GDM1 (cell line): ENCODE measurements around the gene GPRC5C.

ENCODE experiments used
- DNase-seq: peaks from one replicate; lab custom pipeline; 2025; lab: John Stamatoyannopoulos, UW

The GPRC5C gene

DNA sequence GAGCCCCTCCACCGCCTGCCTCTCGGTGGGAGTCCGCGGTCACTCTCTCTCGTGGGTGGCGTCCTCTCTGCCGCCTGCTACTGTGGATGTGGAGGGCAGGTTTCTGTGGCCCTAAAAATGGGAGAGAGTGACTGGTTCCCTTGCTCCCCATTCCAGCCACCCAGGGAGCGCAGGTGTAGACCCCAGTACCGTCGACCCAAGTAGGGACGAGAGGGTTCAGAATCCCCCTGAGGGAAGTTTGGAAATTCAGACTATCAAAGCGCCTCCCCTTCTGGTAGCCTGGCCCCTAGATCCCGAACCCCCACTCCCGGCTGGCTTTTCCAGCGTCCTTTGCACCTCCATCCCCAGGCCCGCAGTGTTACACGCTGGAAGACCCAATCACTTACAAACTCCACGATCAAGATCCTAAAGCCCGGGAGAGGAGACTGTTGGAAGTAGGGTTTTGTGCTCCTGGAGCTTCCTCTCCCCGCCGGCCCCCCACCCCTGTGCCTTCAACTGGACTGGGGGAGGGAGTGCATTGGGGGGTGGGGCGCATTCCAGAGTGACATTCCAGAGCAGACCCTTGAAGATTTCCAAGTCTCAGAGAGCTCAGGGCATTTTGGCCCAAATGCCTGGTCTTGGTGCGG is 991 bp downstream of the GPRC5C start:
- DNase-seq, result no peak

DNA sequence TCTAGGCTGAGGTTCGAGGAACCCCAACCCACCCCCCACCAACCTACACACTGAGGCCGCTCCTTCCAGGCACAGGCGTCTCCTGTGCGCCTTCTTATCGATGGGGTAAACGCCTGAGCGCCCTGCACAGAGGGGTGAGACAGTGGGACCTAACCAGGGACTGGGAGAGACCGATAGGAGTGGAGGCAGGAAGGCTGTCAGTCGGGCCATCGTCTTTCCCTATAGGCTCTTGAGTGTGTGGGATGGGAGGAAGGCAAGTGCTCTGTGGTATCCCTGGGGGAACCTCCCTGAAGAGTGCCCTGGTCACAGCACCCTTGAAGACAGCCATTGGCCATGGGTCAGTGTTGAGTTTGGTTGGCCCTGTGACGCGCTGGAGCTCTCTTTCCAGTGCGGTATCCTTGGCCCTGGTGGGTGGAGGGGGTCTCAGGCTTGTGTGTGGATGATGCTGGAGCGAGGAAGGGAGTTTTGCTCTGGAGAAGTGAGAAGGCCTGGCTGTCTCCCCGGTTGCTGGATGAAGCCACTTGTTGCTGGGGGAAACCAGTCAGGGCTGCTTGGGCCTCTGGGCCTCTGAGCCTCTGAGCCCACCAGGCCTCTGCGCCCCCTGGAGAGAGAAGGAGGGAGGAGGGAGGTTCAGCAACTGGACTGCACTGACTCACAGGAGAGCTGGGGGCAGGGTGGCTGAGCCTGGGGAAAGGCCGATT is 1.7 kb downstream of the GPRC5C start:
- DNase-seq, result no peak

DNA sequence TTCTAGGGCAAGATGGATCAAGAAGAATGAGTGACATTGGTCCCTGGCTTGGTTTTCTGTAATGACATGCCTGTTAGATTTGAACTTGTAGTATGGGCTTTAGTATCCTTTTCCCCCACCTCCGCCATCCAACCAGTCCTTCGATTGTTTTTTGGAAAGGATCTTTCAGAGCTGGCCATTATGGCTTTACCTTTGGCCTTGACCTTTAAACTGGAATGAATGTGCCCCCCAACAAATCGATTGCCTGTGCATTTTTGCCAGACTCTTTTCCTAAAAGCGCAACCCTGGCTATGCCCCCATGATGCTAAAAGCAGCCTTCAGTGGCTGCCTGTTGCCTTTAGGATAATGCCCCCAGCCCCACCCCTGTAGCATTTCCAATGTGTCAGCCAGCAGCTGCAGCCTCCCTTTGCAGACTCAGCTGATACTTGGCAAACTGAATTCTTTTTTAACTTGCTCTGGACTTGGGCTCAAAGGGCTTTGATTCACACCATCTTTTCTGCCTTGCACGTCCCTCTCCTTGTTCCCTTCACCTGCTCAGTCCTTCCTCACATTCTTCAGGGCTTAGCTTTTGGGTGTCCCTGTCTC is 4.0 kb downstream of the GPRC5C start:
- no peak for DNase-seq

DNA sequence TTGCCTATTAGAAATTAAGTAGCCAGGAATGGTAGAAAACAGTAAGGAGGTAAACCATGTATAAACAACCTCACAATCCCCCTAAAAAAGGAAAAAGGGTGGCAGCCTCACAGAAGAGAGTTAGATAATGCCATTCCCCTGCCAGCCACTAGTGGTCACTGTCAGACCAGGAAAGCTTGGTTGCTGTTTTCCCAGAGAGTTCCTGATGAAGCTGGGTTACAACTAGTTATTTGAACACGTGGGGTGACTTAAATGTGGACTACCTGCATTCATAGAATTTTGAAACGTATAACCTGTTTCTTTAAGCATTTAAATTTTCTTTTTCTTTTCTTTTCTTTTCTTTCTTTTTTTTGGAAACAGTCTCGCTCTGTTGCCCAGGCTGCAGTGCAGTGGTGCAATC is 5.8 kb downstream of the GPRC5C start:
- DNase-seq, result no peak

DNA sequence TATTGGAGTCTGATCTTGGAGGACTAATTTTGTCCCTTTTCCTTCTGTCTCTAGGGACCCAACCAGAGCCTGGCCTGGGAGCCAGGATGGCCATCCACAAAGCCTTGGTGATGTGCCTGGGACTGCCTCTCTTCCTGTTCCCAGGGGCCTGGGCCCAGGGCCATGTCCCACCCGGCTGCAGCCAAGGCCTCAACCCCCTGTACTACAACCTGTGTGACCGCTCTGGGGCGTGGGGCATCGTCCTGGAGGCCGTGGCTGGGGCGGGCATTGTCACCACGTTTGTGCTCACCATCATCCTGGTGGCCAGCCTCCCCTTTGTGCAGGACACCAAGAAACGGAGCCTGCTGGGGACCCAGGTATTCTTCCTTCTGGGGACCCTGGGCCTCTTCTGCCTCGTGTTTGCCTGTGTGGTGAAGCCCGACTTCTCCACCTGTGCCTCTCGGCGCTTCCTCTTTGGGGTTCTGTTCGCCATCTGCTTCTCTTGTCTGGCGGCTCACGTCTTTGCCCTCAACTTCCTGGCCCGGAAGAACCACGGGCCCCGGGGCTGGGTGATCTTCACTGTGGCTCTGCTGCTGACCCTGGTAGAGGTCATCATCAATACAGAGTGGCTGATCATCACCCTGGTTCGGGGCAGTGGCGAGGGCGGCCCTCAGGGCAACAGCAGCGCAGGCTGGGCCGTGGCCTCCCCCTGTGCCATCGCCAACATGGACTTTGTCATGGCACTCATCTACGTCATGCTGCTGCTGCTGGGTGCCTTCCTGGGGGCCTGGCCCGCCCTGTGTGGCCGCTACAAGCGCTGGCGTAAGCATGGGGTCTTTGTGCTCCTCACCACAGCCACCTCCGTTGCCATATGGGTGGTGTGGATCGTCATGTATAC is 8.0 kb downstream of the GPRC5C start:
- no peak for DNase-seq

DNA sequence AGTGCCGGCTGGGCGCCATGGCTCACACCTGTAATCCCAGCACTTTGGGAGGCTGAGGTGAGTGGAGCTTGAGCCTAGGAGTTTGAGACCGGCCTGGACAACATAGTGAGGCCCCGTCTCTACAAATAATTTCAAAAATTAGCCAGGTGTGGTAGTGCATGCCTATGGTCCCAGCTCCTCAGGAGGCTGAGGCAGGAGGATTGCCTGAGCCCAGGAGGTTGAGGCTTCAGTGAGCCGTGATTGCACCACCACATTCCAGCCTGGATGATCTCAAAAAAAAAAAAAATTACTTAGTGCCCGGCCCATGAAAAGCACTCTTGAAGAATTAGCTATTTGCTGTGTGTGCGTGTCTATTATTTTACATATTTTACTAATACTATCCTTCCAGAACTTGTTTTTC is 9.6 kb downstream of the GPRC5C start:
- no peak for DNase-seq

DNA sequence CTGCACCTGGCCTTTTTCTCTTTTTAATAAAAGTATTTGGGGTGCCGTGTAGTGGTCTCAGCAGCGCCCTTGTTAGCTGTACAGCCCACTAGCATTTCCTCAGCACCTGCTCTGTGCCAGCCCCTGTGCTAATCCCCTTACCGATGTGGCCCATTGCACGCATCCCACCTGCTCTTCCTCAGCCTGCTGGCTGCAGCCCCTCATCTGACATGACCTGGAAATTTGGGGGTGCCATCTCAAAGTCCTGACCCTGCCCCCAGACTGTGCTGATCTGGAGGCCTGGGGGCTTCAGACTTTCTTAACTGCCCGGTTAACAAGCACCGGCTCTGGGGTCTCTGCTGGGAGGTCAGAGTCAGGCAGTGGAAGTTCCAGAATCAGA is 10.4 kb downstream of the GPRC5C start:
- DNase-seq, result no peak

DNA sequence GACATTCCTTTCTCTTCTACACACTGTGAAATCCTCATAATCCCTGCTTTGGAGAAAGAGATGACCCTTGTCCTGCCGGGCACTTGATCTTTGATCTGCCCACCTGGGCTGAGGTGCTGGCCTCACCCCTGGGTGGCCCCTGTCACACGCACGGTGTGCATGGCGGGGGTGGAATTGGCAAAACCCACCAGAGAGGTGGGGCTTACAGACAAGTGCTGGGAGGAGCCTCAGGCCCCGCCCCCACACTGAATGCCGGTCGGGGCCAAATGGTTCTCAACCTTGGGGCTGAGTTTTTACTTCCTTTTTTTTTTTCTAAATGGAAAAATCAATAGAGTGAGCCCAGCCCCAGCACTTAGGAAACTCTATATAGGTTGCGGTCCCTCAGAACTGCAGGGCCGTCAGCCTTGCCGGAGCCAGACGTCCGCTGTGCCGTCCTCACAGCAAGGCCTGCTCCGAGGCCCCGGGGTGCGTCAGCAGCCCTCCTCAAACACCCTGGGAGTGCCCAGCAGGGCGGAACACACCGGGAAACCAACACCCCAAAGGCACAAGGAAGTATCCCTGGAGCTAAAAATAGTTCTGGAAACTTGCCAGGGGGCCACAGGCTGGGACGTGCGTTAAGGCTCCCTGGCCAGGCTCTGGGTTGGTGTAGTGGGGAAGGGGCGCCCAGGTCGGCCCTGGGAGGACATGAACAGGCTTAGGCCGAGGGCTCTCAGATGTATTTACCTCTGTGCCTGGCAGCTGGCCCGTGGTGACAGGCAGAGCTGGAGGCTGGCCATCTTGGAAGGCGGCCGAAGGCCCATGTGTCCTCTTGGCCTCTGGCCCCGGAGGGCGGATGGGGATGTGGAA is 11.0 kb downstream of the GPRC5C start:
- DNase-seq, result peak; percentile 57

DNA sequence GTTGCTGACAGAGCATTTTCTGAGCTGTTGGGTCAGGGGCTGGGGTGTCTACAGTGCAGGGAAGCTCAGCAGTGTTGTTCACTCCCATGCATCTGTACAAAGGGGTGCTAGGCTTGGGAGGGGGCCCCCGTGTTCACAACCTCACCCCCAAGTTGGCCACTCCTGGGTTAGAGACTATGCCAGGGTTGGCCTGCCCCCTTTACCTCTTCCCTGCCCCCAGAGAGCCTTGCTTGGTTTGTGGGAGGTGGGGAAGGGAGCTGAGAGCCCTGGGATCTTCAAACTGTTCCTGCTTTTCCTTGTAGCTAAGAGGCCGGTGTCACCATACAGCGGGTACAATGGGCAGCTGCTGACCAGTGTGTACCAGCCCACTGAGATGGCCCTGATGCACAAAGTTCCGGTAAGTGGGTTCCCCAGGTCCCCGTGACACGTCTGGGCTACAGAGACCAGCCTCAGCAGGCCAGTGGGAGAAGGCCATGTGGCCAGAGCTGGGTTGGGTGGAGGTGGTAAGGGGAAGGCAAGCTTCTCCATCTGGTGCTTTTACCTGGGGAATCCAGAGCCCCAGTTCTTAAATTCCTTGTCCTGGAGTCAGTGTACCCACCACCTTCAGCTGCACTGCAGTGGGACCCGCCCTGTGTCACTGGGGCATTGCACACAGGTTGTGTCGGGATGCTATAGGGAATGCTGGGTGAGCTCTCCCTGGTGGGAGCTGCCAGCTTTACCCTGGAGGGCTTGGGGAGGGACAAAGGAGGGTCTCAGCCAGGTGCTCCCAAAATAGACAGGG is 11.8 kb downstream of the GPRC5C start:
- no peak for DNase-seq

DNA sequence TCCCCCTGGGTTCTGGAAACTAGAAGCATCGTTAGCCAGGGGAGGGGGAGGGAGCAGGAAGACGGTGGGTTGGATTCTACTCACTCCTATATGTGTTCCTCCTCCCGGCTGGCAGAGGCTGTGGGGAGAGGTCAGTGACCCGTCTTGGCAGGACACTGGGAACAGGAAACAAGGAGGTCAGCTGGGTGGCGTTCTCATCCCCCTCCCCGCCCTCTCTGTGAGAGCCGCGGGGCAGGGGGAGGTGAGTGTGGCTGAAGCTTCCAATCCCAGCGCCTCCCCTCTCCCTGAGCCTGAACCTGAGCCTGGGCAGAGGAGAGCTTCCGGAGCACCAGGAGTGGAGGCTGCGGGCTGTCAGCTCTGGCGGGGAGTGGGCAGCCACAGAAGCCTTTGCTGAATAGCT is 12.5 kb downstream of the GPRC5C start:
- DNase-seq, result no peak

DNA sequence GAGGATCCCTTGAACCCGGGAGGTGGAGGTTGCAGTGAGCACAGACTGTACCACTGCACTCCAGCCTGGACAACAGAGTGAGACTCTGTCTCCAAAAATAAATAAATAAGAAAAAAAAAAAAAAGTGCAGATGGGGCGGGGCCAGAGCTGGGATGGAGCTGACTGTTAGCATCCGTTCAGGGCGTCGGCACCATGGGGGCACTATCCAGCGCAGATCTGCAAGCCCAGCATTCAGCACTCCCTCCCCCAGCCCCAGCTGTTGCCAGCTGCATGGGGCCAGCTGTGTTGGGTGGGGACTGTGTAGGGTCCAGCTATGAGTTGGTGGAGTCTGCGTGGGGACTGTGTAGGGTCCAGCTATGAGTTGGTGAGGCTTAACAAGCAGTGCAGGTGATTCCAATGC is 13.3 kb downstream of the GPRC5C start:
- DNase-seq, result no peak

DNA sequence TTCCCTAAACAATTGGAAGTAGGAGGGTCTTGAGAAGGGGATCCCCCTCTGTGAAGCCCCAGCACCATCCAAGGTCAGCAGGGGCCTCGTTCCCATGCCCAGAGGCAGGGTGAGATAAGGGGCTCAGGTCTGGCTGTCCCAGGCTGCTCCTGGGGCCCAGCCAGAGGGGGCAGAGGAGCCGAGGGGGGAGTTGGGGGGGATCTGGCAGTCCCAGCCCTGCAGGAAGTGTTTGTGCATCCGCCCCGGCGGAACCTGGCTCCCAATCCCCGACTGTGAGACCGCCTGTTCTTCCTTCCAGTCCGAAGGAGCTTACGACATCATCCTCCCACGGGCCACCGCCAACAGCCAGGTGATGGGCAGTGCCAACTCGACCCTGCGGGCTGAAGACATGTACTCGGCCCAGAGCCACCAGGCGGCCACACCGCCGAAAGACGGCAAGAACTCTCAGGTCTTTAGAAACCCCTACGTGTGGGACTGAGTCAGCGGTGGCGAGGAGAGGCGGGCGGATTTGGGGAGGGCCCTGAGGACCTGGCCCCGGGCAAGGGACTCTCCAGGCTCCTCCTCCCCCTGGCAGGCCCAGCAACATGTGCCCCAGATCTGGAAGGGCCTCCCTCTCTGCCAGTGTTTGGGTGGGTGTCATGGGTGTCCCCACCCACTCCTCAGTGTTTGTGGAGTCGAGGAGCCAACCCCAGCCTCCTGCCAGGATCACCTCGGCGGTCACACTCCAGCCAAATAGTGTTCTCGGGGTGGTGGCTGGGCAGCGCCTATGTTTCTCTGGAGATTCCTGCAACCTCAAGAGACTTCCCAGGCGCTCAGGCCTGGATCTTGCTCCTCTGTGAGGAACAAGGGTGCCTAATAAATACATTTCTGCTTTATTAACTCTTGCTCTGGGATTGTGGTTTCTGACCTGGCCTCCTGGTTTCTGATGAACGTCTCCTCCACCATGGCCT is 14.9 kb downstream of the GPRC5C start:
- no peak for DNase-seq

DNA sequence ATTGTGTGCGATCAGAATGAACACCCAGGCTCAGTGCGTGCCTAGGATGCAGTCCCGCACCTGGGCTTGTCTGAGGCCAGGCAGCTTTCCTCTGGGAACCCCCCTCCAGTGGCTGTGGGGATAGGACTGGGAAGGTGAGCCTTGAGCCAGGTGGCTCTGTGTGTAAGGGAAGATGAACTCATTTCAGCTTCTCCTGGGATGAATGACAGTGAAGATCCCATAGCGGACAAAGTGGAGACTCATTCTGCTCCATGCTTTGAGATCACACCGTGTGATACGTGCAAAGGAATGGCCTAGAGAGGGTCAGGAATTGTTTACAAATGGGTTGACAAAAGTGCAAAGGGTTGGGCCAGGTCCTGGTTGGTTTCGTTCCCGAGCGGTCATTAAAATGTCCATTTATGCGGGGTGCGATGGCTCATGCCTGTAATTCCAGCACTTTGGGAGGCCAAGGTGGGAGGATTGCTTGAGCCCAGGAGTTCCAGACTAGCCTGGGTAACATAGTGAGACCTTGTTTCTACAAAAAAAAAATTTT is 15.8 kb downstream of the GPRC5C start:
- no peak for DNase-seq

DNA sequence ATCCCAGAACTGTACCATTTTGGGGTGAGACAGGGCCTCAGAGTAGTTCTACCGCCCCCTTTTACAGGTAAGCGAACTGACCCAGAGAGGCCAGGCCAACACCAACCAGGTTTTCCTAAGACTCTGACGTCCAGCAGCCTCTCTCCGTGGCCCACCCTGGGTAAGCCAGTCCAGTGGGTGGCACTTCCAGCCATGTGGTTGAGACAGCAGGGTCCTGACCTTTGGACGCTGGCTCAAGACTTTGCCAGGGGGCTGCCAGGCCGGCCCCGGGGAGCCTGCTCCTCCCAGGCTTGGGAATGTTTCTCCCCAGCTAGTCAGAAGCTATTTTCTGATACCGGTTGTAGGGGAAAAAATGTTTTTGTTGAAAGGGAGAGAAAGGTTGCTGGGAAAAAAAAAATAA is 16.9 kb downstream of the GPRC5C start:
- no peak for DNase-seq

DNA sequence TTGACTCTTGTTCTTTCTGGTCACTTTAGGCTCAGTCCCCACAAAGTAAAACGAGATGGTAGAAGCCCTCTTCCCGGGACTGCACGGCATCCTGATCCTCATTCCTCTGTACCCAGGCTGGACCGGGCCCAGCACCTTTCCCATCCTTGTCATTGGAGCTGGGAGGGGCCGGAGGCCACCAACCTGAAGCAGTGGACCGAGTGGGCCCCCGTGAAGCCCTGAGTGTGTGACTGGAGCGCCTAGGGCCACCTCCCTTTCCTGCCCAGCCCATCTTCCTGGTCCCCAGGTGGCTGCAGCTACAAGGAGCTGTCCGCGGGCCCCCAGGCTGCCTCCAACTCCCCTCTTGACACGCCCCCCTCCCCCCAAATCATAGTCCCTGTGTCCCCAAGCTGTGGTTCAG is 17.4 kb downstream of the GPRC5C start:
- no peak for DNase-seq

DNA sequence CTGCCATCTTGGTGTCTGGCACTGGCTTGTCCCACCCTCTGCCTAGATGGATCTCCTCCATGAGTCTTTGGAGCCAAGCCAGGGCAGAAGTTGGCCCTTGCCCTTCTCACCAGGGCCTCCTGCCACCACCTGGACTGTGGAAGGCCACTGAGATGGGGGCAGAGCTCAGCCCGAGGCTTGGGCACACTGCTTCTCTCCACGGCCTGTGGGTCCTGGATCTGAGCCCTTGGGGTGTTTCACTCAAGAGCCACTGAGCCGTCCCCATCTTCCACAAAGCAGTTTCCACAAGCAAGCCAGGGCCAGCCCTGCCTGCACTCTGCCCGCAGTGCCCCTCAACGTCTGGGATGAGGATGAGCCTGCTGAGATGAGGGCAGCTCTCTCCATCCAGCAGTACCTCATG is 17.9 kb downstream of the GPRC5C start:
- DNase-seq, result no peak

DNA sequence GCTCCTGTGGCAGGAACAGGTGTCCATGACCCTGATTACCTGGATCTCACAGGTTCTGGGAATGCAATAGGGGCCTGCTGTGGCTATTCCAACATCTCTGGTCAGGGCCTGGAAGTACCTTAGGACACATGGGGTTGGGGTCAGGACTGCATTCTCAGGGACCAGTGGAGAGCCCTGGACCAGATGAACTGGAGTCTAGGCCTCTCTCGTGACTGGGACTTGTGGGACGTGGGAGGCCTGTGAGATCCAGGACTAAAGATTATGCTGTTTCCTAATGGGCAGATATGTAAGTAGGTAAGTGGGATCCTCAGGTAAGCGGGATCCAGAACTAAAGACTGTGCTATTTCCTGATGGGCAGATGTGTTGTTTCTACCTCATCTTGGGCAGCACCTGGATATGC is 18.3 kb downstream of the GPRC5C start:
- no peak for DNase-seq

DNA sequence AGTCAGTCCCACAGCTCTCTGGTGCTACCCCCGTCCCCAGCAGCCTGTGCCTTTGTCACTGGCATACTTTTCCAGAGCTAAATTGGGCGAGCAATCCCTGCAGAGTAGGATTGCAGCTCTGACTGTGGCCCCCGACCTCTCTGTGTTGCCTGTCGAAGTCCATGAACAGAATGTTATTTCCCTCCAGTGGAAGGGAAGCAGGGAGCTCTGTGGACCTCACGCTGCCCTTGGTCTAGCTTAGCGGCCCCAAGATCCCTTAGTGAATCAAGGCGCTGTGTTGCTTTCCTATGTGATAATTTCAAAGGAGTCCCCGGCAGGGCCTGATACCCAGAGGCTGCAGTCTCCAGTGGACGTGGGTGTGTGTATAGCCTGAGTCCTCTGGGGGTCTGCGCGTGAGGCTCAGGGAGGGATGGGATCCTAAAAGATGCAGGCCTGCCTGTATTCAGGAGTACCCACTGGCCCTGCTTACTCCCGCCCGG is 19.1 kb downstream of the GPRC5C start:
- DNase-seq, result no peak

DNA sequence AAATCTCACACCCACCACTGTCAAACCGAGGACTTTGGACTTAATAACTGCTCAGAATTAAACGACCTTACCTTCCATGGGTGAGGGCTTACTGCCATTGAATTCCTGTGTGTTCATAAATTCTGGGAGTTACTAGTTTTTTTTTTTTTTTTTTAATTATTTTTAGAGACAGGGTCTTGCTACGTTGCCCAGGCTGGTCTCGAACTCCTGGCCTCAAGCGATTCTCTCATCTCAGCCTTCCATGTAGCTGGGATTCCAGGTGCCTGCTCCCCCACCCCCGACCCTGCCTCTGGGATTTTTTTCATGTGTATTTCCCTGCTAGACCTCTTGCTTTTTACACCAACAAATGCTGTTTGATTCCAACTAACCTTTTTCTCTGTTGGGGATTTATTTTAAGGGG is 19.7 kb downstream of the GPRC5C start:
- DNase-seq, result no peak
